Left hindlimb (tissue), 1 donor: ENCODE measurements around the gene ZBTB44.

Source experiments
- DNase-seq: peaks from one replicate; pipeline ENCODE4 v3.0.0-alpha.2; 2018

The ZBTB44 gene

DNA sequence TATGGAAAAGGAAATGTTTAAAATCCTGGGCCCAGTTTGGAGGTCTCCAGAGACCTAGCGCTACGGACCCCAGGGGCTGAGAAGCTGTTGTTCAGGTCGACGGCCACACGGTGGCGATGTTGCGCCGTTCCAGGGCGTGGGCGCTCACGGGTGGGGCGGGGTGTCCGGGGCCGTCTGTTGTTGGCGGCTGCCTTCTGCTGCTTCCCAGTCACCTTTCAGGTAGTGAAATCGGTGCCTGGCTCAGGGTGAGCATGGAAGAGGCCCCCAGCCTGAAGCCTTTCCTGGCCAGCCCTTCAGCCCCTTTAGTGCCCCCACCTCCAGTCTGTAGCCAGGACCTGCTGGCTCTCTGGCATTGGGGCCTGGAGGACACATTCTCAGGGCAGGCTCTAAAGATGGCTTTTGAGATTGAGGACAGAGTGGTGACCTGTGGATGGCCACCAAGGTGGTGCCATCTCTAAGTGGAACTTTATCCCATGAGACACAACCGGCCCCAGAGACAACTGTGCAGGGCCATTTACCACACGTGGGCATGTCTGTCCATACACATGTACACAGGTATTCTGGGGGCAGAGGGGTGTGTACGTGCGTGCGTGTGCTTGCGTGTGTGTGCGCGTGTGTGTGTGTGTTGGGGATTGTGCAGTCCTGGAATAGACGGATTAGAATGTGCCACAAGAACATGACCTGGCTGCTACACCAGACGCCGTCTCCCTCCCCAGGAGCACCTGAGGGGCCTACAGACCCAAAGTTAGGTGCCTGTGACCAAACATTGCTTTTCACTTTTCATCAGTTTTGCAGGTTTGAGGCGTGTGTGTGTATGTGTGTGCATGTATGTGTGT, 101.4 kb downstream of the ZBTB44 start:
- peak; percentile 70 for DNase-seq

DNA sequence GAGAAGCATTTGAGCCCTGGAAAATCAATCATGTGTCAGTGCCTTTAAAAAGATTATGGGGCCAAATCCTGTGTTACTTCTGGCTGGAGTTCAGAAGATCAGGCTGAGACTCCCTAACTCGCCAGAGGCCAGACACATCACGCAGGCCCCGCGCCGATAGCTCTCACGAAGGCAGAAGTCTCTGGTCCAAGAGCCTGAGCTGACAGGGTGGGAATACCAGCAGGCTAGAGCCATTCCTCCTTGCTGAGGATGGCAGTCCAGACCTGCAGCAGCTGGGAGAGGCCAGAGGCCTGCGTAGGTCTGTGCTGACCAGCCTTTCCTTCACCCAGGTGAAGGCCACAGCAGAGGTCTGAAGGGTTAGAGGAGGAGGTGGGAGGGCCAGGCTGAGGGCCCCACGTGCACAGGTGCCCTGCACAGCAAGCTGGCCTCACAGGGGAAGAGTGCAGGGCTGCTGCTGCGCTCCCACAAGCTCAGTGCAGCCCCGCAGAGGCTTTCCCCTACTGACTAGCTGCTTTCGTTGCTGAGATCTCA, 102.2 kb downstream of the ZBTB44 start:
- no peak for DNase-seq

DNA sequence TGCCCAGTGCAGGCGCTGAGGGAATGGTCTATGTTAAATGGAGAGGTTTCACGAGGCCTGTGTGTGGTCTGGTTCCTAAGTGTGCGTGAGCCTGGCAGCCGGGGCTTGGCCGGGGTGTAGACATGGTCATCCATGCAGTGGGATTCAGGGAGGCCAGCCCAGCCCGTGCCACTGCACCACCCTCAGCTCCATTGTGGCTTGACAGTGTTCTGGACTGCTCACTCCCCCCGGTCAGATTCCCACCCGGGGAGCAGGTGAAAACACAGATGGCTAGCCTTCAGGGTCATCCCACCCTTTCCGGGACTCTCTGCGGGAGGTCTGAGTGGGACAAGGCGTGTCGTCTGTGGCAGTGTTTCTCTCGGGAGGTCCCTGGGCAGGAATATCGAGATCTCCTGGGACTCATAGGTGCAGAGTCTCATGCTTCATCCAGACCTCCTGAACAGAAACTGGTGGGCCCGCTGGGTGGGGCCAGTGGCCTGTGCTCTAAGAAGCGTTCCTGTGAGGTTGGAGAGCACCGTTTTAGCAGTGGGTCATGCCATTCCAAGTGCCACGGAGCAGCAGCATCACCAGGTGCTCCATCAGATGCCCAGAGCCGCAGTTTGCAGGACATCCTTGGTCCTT, 102.8 kb downstream of the ZBTB44 start:
- no peak for DNase-seq

DNA sequence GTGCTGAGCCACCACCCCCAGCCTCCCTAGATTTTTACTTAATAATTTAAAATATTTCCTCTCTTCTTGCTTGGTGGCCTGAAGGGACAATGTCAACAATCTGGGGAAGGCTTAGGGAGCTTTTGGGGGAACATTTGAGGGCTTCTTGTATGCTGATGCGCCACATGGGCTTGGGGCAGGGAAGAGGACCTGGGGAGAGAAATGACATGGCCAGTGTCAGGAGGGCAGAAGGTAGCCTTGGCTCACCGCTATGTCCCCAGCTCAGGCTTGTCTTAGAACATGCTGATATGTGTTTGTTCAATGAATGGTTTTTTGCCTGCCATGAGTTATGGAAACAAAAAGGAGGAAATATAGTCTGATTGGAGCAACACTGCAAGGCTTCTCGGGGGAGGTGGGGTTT, 103.6 kb downstream of the ZBTB44 start:
- DNase-seq, result no peak

DNA sequence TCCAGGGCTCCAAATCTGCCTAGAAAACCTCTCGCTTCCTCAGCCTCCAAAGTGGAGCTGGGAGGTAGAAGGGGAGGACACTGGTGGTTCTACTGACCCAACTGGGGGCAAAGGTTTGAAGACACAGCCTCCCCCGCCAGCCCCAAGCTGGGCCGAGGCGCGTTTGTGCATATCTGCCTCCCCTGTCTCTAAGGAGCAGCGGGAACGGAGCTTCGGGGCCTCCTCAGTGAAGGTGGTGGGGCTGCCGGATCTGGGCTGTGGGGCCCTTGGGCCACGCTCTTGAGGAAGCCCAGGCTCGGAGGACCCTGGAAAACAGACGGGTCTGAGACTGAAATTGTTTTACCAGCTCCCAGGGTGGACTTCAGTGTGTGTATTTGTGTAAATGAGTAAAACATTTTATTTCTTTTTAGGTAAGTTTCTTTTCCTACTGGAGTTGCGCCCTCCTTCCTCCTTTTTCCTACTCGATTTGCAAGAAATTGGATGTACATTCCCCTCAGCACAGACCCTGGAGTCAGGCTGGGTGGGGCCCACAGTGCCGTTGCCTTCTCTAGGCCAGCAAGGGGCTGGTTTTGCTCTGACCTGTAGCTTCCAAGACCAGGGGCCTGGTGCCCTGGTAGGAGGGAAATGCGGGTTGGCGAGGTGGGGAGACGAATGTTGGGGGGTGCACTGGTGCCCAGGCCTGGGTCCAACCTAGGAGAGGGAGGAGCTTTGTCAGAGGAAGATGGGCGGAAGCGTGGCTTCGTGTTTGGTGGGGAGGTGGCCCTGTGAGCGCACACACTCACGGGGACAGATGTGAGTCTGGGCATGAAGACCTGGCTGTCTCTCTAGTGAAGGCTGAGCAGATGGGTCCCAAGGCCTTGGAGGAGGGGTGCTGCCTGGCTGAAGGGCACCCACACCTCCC, 104.5 kb downstream of the ZBTB44 start:
- DNase-seq, result no peak

DNA sequence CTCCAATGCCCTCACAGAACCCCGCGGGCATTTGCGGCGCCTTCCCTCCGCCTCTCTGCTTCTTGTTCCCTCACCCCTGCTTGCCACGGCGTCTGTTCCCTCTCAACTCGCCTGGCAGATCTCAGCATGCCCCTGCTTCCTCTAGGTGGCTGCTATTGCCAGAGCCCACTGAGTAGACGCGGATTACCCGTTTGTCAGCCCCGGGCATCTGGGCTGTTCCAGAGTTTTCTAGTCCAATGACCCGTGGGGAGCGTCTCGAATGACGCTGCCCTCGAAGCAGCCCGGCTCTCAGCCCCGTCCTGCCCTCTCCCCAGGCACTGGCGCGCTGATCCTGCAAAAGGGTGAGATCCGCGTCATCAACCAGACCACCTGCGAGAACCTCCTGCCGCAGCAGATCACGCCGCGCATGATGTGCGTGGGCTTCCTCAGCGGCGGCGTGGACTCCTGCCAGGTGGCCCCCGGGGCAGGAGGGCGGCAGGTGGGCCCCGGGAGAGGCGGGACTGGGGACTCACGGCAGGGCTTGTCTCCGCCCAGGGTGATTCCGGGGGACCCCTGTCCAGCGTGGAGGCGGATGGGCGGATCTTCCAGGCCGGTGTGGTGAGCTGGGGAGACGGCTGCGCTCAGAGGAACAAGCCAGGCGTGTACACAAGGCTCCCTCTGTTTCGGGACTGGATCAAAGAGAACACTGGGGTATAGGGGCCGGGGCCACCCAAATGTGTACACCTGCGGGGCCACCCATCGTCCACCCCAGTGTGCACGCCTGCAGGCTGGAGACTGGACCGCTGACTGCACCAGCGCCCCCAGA, 105.4 kb downstream of the ZBTB44 start:
- no peak for DNase-seq

DNA sequence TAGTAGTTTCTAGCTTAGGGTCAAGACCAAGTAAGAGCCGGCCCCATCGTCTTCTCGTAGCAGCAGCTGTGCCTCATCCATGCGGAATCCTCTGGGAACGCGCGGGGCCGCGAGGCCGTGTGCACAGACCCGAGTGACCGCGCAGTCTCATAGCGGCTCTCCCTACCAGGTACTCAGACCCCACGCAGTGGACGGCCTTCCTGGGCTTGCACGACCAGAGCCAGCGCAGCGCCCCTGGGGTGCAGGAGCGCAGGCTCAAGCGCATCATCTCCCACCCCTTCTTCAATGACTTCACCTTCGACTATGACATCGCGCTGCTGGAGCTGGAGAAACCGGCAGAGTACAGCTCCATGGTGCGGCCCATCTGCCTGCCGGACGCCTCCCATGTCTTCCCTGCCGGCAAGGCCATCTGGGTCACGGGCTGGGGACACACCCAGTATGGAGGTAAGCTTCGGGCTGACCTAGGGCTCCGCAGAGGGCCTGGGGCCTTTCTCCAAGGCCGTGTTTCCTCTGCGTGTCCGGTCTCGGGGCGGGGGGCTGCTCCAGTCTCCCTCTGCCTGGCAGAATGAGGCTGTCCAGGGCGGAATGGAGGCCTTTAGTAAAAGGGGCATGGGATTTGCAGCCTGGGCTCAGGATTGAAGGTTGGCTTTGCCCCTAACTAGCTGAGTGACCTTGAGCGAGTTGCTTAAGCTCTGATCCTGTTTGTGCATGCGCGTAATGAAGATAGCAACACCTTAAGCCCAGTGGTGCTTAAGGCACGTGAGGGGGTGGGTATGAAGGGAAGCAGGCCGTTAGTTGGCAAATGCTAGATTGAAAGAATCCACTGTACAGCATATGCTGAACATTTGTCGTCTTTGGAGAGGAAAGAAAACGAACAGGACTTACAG, 106.2 kb downstream of the ZBTB44 start:
- no peak for DNase-seq

DNA sequence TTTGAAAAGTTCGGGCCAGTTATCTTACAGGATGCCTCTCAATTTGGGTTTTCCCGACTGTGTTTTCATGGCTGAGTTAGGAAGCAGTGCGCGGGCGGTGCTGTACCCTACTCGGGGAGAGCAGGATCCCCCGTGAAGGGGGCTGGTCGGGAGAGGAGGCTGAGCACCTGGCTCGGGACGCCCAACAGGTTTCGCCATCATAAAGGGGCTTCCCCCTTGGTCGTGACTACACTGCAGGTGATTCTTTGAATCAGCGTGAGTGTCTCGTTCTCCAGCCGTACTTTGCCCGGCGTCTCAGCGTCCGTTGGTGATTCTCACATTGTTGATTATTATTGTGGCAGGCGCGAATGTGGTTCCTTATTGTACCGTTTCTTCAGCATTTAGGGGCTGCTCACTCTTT, 108.6 kb downstream of the ZBTB44 start:
- no peak for DNase-seq

DNA sequence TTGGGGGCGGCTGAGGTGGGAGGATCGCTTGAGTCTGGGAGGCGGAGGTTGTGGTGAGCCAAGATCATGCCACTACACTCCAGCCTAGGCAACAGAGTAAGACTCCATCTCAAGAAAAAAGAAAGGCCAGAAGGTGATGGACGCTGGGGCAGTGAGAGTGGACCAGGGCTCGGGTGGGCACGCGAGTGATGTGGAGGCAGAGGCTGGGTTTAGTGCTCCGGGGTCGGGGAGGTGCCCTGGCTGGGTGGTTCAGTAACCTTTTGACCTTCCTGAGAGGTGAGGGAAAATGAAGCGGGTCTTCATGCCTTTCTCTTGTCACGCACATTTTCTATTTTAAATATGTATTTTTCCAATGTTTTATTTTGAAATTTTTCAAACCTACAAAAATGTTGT, 110.0 kb downstream of the ZBTB44 start:
- no peak for DNase-seq

DNA sequence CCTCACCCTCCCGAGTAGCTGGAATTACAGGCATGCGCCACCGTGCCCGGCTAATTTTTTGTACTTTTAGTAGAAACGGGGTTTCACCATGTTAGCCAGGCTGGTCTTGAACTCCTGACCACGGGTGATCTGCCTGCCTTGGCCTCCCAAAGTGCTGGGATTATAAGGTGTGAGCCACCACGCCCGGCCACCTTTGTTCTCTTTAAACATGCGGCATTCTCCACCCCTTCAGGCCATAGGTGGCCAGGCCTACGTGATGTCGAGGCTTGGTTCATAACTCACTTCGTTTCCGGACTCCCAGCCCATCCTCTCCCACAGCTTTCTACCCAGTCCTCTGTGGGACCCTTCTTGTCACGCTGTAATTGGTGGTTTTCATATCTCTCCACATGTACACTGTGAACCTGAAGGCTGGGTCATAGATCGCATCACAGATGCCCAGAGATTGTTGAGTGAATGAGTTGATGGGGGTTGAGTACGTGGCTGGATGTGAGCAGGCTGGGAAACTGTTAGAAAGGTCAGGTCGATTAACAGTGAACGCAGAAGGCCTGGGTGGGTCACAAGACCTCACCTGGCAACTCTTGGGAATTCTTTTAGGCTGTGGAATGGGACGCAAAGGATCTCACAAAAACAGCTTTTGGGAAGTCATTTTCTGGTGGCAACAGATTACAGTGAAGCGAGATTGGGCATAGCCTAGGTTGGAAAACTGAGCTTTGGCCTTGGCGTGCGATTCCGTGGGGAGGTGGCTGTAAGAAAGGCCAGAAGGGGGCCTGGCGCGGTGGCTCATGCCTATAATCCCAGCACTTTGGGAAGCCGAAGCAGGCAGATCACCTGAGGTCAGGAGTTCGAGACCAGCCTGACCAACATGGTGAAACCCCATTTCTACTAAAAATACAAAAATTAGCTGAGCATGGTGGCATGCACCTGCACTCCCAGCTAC, 110.7 kb downstream of the ZBTB44 start:
- DNase-seq, result no peak

DNA sequence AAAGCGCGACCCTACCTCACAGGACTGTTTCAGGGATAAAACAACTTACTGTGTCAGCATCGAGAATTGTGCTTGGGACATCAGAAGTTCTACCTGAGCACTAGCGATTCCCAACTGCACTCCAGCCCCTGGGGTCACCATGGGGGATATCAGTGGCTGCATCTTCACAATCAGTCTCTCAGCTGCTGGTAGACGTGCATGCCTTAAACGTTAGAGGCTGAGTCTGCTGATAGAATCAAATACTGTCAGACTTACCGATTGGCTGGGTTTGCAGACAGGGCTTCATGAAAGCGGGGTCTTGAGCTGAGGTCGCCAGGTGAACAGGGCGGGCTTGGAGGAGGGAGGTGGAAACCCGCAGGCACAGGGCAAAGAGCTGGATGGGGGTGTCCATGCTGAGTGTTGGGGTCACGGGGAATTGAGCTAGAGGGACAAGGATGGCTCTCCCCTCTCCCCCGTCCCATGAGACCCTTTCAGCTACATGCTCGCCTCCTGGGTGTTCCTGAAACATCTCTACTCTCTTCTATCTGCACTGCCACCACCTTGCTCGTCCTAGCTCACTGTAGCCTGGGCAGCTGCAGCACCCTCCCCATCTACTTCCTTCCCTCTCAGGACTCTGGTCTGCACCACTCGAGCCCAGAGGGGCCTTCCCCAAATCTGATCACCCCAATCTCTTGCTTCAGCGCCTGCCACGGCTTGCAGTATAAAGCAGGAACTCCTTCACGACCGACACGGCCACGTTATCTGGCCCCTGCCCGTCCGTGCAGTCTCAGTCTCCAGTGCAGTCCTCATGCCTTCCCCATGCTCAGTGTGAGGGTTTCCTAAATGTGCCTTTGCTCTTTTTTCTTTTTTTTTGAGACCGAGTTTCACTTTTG, 111.7 kb downstream of the ZBTB44 start:
- no peak for DNase-seq

DNA sequence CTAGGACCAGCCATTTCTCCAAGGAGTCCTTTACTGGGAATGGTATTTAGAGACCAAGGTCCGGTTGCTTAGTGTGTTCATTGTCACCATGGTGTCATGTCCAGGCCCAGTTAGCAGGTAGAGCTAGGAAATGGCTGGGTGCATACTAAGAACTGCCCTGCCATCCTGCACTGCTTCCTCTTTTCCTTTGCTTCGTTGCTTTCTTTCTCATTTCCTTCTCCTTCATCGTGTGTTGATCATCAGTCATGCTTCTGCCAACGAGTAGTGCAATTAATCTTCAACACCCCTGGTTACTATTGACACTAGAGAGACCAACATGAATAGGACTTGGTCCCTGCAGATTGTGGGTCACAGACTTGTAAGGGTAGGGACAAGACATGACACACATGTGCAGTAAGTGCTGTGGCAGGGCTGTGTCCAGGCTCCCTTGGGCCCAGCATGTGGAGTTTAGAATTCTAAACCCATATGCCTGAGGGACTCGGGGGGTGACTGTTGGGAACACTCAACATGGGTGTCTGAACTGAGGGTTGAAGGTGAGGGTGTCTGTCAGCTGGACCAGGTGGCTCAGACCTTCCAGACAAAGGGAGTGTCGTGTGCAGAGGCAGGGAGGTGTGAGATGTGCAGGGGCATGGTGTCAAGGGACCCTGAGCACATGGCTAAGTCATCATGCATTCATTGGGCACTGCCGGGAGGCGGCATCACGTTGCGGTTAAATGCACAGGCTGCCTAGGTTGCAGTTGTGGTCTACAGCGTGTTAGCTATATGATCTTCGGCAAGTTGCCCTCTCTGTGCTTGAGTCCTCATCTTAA, 112.5 kb downstream of the ZBTB44 start:
- no peak for DNase-seq

DNA sequence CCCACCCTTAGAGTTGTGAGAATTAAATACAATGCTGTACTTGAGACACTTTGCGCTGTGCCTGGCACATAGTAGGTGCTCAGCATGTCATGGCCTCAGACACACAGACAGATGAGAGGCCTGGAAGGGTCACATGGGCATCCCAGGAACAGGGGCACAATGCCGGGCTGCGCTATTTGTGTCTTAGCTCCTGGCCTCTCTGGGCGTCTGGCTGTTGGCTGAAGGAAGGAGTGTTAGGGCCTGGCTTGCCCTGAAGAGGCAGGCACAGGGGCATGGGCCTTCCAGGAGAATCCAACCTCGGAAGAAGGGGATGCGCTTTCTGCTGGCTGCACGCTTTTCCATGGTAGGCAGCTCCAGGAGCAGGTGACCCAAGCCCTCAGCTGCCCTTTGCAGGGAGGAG, 113.7 kb downstream of the ZBTB44 start:
- no peak for DNase-seq

DNA sequence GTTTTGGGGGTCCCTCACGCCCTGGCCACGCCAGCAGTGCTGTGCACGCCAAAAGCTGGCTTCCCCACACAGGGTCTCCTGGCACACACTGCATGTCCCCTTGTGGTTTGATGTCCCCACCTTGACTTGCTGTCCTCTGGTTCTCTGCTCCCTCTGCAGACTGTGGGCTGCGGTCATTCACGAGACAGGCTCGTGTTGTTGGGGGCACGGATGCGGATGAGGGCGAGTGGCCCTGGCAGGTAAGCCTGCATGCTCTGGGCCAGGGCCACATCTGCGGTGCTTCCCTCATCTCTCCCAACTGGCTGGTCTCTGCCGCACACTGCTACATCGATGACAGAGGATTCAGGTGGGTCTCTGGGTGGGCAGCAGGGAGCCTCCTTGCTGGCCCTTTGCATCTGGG, 114.9 kb downstream of the ZBTB44 start:
- no peak for DNase-seq

DNA sequence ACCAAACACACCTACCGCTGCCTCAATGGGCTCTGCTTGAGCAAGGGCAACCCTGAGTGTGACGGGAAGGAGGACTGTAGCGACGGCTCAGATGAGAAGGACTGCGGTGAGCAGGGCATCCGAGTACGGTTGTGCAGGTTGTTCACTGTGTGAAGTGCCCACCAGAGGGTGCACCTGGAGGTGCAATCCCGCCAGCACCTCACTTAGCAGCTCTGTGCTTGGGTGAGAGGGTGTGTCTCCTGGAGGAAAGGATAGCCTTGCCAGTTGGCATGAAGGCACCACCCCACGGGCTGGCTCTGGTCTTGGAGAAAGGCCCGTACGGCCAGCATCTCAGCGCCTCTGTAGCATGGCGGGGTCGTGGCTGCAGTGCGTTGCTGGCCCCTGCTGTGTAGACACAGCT, 115.8 kb downstream of the ZBTB44 start:
- no peak for DNase-seq

DNA sequence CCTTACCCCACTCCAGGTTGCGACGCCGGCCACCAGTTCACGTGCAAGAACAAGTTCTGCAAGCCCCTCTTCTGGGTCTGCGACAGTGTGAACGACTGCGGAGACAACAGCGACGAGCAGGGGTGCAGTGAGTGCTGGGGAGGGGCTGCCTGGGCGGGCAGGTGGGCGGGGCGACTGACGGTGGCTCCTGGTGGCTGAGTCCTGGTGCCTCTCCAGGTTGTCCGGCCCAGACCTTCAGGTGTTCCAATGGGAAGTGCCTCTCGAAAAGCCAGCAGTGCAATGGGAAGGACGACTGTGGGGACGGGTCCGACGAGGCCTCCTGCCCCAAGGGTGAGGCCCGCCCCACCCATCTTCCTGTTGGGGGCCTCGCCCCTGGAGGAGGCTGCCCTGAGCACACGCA, 116.4 kb downstream of the ZBTB44 start:
- DNase-seq, result no peak

DNA sequence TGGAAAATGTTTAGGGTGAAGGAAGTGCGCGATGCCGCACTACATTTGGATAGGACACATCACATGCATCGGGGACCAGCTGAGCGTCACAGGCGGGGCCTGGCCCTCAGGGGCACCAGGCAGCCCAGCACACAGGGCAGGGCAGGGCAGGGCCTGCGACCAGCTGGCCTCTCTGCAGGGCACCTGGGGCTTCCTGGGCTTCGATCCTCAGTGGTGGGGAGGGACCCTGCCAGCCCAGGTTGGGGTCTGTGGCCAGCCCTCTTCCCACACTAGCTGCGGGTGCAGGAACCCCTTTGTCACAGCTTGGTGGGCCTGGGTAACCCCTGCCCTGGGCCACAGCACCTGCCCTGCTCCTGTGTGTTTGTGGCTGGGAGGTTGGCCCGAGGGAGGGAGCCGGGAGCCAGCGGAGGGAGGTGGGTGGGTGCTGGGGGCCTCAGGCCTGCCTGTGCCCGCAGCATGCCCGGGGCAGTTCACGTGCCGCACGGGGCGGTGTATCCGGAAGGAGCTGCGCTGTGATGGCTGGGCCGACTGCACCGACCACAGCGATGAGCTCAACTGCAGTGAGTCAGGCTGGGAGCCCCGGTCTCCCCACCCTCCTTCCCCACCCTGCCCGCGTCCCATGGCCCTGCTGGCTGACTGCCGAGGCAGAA, 117.2 kb downstream of the ZBTB44 start:
- DNase-seq, result no peak
